Body of pancreas (tissue), 4 donors: ENCODE results near the gene NR2F6. TPM values are rescaled to one million over a fixed set of nuclear protein-coding genes. Genes with fewer than 3 reads are reported as not detected.

Experiments
- ATAC-seq: fragments of 150-250 bp; one replicate; pipeline ENCODE4 v1.9.1; 2016
- DNase-seq, 4 donors: peaks; one replicate each; pipeline ENCODE4 v3.0.0-alpha.2; 2019
- H3K27ac ChIP-seq, 4 donors: fragments of 200-600 bp; sonication (generic); 1 replicate in 3 of 4; 2 replicates in 1 of 4; pipeline versions ENCODE4 v1.5.1 to v1.6.1; 2016 to 2019; ENCODE audit warnings: mild to moderate bottlenecking in 1 of 4, mixed read lengths in 1 of 4, moderate library complexity in 1 of 4
- H3K27me3 ChIP-seq, 2 donors: fragments of 200-600 bp; sonication (generic); one replicate each; pipeline ENCODE4 v1.6.0; 2016; ENCODE audit warnings: mild to moderate bottlenecking in 1 of 2
- H3K36me3 ChIP-seq, 2 donors: fragments of 200-600 bp; sonication (generic); replicated peaks in 1 of 2; 2 replicates each; pipeline ENCODE4 v1.5.1; 2016; ENCODE audit warnings: low read depth in 2 of 2; ENCODE audit not compliant: insufficient read depth in 1 of 2
- H3K4me1 ChIP-seq: fragments of 200-600 bp; sonication (generic); one replicate; pipeline ENCODE4 v1.6.0; 2016
- H3K4me3 ChIP-seq, 2 donors: fragments of 200-600 bp; sonication (generic); 1 replicate in 1 of 2; 2 replicates in 1 of 2; pipeline ENCODE4 v1.5.1; 2016 to 2019
- H3K9me3 ChIP-seq, 3 donors: fragments of 200-600 bp; sonication (generic); 1 replicate in 2 of 3; 2 replicates in 1 of 3; pipeline ENCODE4 v1.5.1; 2016
- CTCF ChIP-seq, 7 experiments: fragments of 450-650 bp in 4 of 7; fragments of 200-600 bp in 3 of 7; sonication (generic) in 3 of 7; IDR thresholded peaks; one replicate each; pipeline ENCODE4 v1.5.1; 2016 to 2019; ENCODE audit warnings: antibody characterized with exemption in 7 of 7
- POLR2A ChIP-seq, 3 donors: fragments of 450-650 bp; IDR thresholded peaks; one replicate each; pipeline ENCODE4 v1.6.1; 2016; ENCODE audit warnings: antibody characterized with exemption in 3 of 3, mild to moderate bottlenecking in 2 of 3
- WGBS, 2 donors: methylation state at CpG; one replicate each; pipeline ENCODE4 v1.1.5; 2017; 5-methylcytosine and 5-hydroxymethylcytosine counted together
- intact Hi-C: fragments of 100-400 bp; cut with DNase I; formaldehyde crosslinking; loops from one replicate; pipeline ENCODE4 v1.15.1; 2023
- total RNA-seq, 2 donors: library from RNA; depleted of rRNA; stranded (reverse); fragments of >200 nt; gene quantifications; one replicate each; pipeline ENCODE4 v1.1.0, GENCODE V29; 2016

Gene NR2F6
- total RNA-seq, 2 donors from 2014 or later = 67.6 to 83.3 TPM

GRCh38 chr19:17232258-17232657, 13.5 kb downstream of the NR2F6 start:
- H3K36me3 ChIP-seq = peaks cover 3 to 5% of the 10 kb centered on the region in 2 donors
- 84 to 96% methylated on average over 25 of the region's 25 CpGs for WGBS, 2 donors
- no peaks in the 10 kb centered on the region for H3K9me3 ChIP-seq
- ATAC-seq (no peak), DNase-seq (no peak)
- TF ChIP-seq CTCF (IDR thresholded peaks at IDR 0.05) (no peak), POLR2A (IDR thresholded peaks at IDR 0.05) (no peak)
- H3K27ac ChIP-seq = no peak overlapping the region
- no peak overlapping the region for H3K4me3 ChIP-seq
- H3K4me1 ChIP-seq = peaks cover 35% of the 10 kb centered on the region
- no peaks in the 10 kb centered on the region for H3K27me3 ChIP-seq
- intact Hi-C loops = no loop called here

- Histone ChIP-seq H3K9me3 (no peaks in the 10 kb centered on the region), H3K27me3 (no peaks in the 10 kb centered on the region), H3K27ac (no peak overlapping the region), H3K4me3 (no peak overlapping the region), H3K4me1 (peaks cover 30% of the 10 kb centered on the region), H3K36me3 (peaks cover 3 to 5% of the 10 kb centered on the region in 2 donors)
- intact Hi-C loops = no loop called here
- TF ChIP-seq POLR2A (IDR thresholded peaks at IDR 0.05) = no peak
- no peak for TF ChIP-seq CTCF (IDR thresholded peaks at IDR 0.05)
- WGBS, 2 donors = 95 to 97% methylated on average over 2 to 3 of the region's 3 CpGs
- ATAC-seq (no peak), DNase-seq (no peak)
These were observed 15.8 kb downstream of the NR2F6 start for GRCh38 chr19:17229890-17230289.

GRCh38 chr19:17227798-17228367, 17.8 kb downstream of the NR2F6 start:
- H3K27me3 ChIP-seq = no peaks in the 10 kb centered on the region
- peaks cover 3 to 5% of the 10 kb centered on the region in 2 donors for H3K36me3 ChIP-seq
- no peak for TF ChIP-seq CTCF (IDR thresholded peaks at IDR 0.05)
- no peak for TF ChIP-seq POLR2A (IDR thresholded peaks at IDR 0.05)
- peaks cover 24% of the 10 kb centered on the region for H3K4me1 ChIP-seq
- H3K9me3 ChIP-seq = no peaks in the 10 kb centered on the region
- H3K4me3 ChIP-seq = no peak overlapping the region
- intact Hi-C loops = no loop called here
- 46 to 75% methylated on average over 11 to 13 of the region's 13 CpGs for WGBS, 2 donors
- peak overlapping the region in 3 of 4 donors; percentile 0 to 50 (median 5) for H3K27ac ChIP-seq
- ATAC-seq (no peak), DNase-seq (peak; percentile 42 to 76 (median 62))

GRCh38 chr19:17226002-17226933, 19.5 kb downstream of the NR2F6 start, which contains the start of gene OCEL1:
OCEL1 (plus strand) TSS chr19:17226226; CDS start chr19:17226248, 22 bp downstream.
- DNase-seq = peak; percentile 99 to 100 (median 99)
- TF ChIP-seq POLR2A (IDR thresholded peaks at IDR 0.05) (peak; percentile 82 to 88 (median 84)), CTCF (IDR thresholded peaks at IDR 0.05) (no peak)
- WGBS, 2 donors = 0% methylated on average over 13 to 83 of the region's 90 CpGs
- Histone ChIP-seq H3K27ac (peak within 1 kb of the TSS; percentile 72 to 97 (median 89)), H3K36me3 (no peaks in the 10 kb centered on the region), H3K9me3 (no peaks in the 10 kb centered on the region), H3K4me1 (peaks cover 24% of the 10 kb centered on the region), H3K4me3 (peak within 1 kb of the TSS; percentile 32 to 38), H3K27me3 (no peaks in the 10 kb centered on the region)
- intact Hi-C loops = no loop called here
- ATAC-seq = peak; percentile 95
